ENCODE data around the gene NFATC4.

DNA sequence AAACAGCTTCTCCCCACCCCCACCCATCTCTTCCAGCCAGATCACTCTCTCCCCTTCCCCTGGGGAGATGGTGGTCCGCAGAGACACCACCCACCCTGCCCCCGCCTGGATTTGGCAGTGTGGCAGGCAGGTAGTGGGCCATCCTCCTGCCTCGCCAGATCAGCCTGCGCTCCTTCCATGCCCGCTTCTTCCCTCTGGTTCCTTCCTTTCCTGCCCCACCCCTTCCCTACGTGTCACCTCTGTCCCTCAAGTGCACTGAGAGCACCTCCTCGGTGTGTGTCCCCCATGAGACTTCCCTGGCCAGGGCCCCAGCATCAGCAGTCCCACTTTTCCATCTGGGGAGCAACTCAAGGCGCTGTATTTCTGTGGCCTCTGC is 31.5 kb downstream of the NFATC4 start:
- no peak for TF ChIP-seq CTCF (IDR thresholded peaks at IDR 0.05; ENCODE audit: borderline replicate concordance, extremely low read depth, low read length, poor library complexity, severe bottlenecking)
- TF ChIP-seq EZH2 (IDR thresholded peaks at IDR 0.05; ENCODE audit: borderline replicate concordance, low read depth, low read length, severe bottlenecking) = no peak

Measured in DND-41 (cell line).